Dermis blood vessel endothelial cell (primary cell): ENCODE measurements around the gene DENND6B. TPM values are rescaled to one million over a fixed set of nuclear protein-coding genes. Genes with fewer than 3 reads are reported as not detected.

Source experiments
- DNase-seq: peaks from one replicate; pipeline ENCODE4 v3.0.0; 2010
- total RNA-seq: library from RNA; depleted of rRNA; stranded (reverse); fragments of >200 nt; gene quantifications from 2 replicates; pipeline ENCODE4 v1.2.3, GENCODE V29; 2014

DENND6B gene
- total RNA-seq, 1 donor from 2014 or later = 3.6 TPM

GRCh38 chr22:50314455-50315288 is 12.1 kb downstream of the DENND6B start:
- DNase-seq = peak; percentile 70

- DNase-seq = no peak
These were observed 12.7 kb downstream of the DENND6B start for GRCh38 chr22:50314081-50314454.

DNA sequence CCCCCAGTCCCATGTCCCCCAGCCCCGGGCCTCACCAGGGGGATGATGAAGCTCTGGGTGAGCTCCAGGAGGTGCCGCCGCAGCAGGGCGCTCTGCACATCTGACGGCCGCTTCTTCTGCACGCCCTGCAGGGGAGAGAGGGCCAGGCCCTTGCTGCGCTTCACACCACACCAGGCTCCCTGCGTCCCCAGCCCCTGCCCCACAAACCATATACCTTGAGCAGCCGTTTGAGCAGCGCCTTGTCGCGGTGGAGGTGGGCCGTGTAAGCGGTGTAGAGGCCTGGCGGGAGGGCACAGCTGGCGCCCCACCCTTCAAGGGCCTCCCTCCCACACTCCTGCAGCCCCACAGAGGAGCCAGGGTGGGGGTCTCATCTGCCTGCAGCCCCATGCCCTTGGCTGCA is 13.2 kb downstream of the DENND6B start:
- DNase-seq = no peak

DNA sequence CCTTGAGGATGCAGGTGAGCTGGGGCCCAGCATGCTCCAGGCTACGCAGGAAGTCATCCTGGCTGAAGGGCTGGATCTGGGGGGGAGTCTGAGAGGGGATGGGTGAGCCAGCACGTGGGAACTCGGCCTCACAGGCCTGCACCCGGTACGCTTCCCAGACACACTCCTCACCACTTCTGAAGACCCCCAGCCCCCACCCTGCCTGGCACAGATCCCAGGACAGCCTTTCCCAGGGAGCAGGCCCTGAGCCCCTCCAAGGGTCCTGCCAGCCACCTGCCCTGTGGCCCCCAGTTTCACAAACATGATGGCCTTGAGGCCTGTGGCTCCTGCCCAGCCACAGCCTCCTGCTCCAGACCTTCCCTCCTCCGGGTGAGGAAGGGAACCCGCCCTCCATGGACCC is 13.8 kb downstream of the DENND6B start:
- no peak for DNase-seq

GRCh38 chr22:50312371-50312770 is 14.4 kb downstream of the DENND6B start:
- DNase-seq = no peak

DNA sequence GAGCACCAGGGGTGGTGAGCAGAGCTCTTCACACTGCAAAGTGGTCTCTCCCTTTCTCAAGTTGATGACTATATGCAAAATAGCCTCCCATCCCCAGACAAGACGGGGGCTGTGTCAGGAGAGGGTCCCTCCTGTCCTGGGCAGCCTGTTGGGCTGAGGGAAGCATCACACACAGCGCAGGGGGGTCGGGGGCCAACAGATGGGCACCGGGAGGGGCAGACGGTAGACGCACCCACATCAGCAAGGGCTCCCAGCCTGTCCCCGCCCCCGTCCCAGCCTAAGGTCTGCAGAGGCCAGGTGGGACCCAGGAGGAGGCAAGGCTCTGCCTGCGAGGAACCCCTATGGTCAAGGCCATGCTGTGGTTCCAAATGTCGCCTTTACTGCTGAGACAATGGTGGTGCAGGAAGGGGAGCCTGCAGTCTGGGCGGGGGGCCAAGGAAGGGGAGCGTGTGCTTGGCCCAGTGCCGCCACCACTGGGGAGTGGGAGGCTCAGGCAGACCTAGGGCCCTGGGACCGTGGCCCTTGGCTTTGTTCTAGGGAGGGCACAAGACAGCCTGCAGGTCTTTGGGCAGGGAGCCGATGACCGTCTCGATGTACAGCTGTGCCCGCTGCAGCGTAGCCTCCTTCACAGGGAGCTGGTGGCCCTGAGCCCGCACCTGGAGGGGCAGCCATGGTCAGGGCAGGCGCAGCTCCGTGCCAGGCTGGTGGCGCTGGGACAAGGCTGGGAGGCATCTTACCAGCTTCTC is 15.0 kb downstream of the DENND6B start:
- no peak for DNase-seq

DNA sequence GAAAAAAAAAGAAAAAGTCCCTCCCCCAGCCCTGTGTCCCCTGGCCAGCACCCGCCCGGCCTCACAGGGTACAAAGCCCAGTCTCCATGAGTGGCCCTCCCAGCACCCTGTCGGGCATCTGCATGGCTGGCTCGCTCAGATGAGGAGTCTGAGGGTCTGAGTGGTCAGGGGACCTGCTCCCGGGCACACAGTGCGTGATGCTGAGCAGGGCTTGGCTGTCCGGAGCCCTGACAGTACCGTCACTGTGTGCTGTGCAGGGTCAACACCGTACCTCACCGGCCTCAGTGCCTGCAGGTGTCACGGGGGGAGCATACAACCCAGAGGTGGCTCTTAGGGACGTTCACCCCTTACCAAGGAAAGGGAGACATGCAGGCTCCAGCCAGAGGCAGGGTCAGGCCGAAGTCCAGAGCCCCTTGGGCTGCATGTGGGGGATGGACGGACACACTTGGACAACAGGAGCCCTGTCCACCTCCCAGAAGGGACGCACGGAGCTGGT is 15.8 kb downstream of the DENND6B start:
- no peak for DNase-seq

DNA sequence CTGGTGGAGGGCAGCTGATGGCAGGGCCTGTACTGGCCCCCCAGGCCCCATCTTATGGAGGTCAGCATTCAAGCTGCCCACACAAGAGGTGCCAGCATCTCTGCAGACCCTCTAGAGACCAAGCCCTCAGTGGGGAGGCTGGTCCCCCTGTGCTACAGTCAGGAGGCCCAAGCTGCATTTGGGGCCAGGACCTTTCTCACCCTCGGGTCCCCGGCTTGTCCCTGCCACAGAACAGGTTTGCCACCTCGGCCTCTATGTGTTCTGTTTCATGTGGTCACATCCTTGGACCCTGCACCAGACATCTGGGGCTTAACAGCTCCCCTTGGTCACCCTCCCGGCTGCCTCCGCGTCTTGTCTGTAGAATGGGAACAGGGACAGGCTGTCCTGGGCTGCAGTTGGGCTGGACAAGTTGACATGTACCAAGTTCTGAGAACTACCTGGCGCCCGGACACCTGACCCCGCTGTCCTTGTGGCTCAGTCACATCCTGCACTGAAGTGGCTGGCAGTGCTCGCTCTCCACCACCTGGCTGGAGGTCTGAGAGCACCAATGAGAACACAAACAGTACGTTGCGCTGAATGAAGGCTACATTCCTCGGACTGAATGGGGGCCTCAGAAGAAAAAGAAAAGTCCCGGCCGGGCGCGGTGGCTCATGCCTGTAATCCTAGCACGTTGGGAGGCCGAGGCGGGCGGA is 16.6 kb downstream of the DENND6B start:
- no peak for DNase-seq

- DNase-seq = no peak
These were observed 17.2 kb downstream of the DENND6B start for GRCh38 chr22:50309601-50309991.

GRCh38 chr22:50308986-50309600 is 17.7 kb downstream of the DENND6B start:
- no peak for DNase-seq

- DNase-seq = peak; percentile 40
These were observed 18.2 kb downstream of the DENND6B start for GRCh38 chr22:50308597-50308935.

- DNase-seq = no peak
These were observed 18.8 kb downstream of the DENND6B start for GRCh38 chr22:50307890-50308596.

GRCh38 chr22:50306753-50307749 is 19.8 kb downstream of the DENND6B start, which contains the start of gene PLXNB2:
Gene PLXNB2 (minus strand): TSS chr22:50307646. CDS start chr22:50290584, 17,062 bp downstream.
- peak; percentile 84 for DNase-seq

DNA sequence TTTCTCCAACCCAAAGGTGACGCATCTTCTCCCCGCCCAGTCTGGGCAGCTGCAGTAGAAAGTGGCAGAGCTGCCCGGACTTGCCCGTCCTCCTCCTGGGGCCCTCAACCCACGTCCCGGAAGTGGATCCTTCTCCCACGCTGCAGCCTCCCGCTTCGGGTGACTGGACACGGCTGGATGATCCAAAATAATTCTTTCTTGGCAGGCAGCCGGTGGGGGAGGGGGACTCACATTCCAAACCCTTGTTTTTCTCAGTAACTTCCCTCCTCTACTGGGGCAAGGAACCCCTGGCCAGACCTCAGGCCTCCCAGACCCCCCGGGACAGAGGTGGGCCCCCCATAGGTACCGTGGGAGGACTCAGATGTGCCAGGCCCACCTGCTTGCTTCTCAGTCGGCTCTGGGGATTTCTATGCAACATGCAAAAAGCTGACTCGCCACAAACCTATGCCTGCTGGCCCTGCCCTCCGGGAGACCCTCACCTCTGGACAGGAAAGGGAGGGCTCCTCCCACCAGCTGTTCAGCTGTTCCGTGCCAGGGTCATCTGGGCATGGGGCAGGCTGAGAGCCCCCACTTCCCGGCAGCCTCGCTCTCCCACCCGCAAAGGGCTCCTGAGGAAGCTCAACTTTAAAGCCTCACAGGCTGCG is 20.8 kb downstream of the DENND6B start:
- peak; percentile 93 for DNase-seq

GRCh38 chr22:50305393-50305922 is 21.4 kb downstream of the DENND6B start:
- DNase-seq = peak; percentile 17

DNA sequence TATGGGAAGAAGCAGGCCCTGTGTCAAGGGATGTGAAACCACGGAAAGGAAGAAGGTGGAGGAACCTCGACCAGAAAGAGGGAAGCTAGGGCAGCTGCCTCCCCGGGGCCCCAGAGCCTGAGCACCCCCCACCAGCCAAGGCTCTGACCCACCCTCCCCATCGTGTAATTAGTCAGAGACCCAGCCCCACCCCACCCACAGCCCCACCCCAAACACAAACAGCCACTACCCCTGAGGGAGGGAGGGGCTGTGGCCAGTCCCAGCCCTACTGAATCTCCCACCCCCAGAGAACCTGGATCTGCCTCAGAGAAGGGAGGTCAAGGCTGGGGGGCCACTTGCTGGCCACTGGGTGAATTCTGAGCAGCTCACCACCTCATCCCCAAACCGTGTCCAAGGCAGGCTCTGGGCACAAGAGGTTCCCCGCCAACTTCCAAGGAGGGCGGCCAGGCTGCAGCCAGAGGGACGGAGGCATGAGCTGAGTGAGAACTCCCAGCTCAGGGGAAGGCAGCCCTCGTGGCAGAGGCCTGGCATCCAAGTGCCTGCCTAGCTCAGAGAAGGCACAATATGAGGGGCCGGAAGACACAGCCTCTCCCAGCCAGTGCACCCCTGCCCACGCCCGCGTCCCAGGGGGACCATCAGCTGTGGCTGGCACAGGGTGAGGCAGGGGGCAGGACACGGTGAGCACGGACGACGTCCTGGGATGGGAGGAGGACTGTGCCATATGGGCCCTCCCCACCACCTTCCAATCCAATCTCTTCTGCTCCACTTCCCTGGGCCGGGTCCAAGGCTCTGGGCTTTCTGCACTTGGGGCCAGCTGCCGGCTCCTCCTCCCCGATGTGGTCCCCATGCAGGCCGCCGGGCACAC is 22.1 kb downstream of the DENND6B start:
- DNase-seq = peak; percentile 17

DNA sequence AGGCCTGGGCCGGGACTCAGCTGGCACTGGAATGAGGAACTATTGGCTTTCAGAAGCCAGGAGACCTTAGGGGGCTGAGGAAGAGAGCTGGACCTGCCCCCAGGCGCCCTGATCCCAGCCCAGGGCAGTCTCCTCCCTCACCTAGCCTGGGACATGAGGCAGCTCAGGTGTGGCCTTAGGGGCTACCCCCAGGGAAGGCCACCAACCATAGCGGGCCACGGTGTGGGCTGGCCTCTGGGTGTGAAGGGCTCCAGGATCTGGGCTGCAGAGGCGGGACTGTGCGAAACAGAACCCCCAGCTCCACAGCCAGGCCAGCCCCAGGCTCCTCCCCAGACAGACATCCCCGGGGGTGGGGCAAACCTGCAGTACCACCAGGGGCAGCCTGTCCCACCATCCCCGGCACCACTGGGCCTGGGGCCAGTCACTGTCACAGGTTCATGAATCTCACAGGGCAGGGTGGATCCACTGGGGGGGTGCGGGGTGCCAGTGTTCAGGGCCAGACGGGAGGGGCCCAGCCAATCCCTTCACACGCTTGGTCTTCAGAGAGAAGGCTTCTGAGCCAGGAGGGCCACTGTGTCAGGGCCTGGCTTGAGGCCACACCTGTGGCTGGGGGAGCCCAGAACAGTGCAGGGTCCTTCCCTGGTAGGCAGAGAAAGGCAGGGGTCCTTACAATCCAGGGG is 22.8 kb downstream of the DENND6B start:
- DNase-seq = no peak

GRCh38 chr22:50303515-50303847 is 23.3 kb downstream of the DENND6B start:
- DNase-seq = no peak

GRCh38 chr22:50302564-50302963 is 24.2 kb downstream of the DENND6B start:
- no peak for DNase-seq
